GM13977 (cell line): ENCODE measurements around the gene TMED8.
"Not testable (repeated sequence)": the region's sequence is repeated elsewhere in the genome, so short reads cannot be mapped to it uniquely, and the experiment has no call there.

Experiments used
- DNase-seq: peaks from one replicate; pipeline ENCODE4 v3.0.0; 2012; ENCODE audit warnings: low spot score
- CTCF ChIP-seq: IDR thresholded peaks from 2 replicates; pipeline ENCODE4 v1.5.1; 2012; ENCODE audit warnings: mild to moderate bottlenecking, control low read depth; ENCODE audit not compliant: insufficient read depth; ENCODE audit errors: extremely low read depth, missing control alignments
- in situ Hi-C: fragments of 300-500 bp; cut with MboI; formaldehyde crosslinking; loops from one replicate; pipeline ENCODE4 v1.12.0; 2022; ENCODE audit warnings: low sequenced_read_pairs, low pct_unique_long_range_greater_than_20kb, mixed read lengths, inconsistent platforms; ENCODE audit not compliant: unreplicated experiment

TMED8 gene

GRCh38 chr14:77376771-77377501 lies at the start of gene TMED8, which contains the start of gene SAMD15:
Gene TMED8, minus strand, starts transcription at chr14:77377094. Its CDS starts 41 bp downstream, at chr14:77377053.
Gene SAMD15, plus strand, starts transcription at chr14:77377379. Its CDS starts 40 bp downstream, at chr14:77377419.
- in situ Hi-C loops = no loop called here
- TF ChIP-seq CTCF = peak; percentile 11
- peak; percentile 94 for DNase-seq

- DNase-seq = no peak
- no peak for TF ChIP-seq CTCF
- in situ Hi-C loops = no loop called here
Measured at GRCh38 chr14:77426396-77426795, 49.5 kb upstream of the TMED8 start.

GRCh38 chr14:77424862-77425261 lies 48.0 kb upstream of the TMED8 start:
- DNase-seq = no peak
- in situ Hi-C loops = no loop called here
- no peak for TF ChIP-seq CTCF

- no peak for DNase-seq
- no peak for TF ChIP-seq CTCF
- in situ Hi-C loops = no loop called here
Measured at GRCh38 chr14:77423423-77423822, 46.5 kb upstream of the TMED8 start, which contains the start of gene NOXRED1. Gene NOXRED1, minus strand, starts transcription at chr14:77423523. Its CDS starts 634 bp downstream, at chr14:77422889.

DNA sequence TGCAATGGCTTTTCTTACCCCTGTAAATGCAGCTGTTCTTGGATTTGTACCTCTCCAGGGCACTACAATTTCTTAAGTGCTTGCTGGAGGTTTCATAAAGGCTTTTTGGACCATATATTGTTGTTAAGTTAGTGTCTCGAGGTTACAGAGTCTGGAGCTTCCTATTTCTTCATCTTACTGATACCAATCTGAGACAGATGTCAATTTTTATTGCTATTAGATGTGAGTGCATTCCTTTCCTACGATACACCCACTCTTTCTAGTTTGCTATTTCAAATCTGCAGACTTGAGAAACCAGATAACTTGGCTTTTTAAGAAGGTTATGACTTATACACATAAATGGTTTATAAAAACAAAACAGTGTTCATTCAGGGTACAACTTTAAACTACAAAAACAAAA lies 44.3 kb upstream of the TMED8 start:
- in situ Hi-C loops = no loop called here
- TF ChIP-seq CTCF = no peak
- no peak for DNase-seq

DNA sequence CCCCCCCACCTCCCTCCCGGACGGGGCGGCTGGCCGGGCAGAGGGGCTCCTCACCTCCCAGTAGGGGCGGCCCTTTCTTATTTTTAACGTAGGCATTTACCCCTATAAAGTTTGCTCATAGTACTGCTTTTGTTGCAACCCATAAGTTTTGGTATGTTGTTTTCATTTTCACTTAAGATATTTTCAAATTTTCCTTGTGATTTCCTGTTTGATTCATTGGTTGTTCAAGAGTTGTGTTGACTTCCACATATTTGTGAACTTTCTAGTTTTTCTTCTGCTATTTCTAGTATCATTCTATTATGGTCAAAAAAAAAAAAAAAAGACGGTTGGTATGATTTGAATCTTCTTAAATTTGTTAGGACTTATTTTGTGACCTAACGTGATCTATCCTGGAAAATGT lies 39.9 kb upstream of the TMED8 start:
- no peak for TF ChIP-seq CTCF
- in situ Hi-C loops = no loop called here
- DNase-seq = no peak

DNA sequence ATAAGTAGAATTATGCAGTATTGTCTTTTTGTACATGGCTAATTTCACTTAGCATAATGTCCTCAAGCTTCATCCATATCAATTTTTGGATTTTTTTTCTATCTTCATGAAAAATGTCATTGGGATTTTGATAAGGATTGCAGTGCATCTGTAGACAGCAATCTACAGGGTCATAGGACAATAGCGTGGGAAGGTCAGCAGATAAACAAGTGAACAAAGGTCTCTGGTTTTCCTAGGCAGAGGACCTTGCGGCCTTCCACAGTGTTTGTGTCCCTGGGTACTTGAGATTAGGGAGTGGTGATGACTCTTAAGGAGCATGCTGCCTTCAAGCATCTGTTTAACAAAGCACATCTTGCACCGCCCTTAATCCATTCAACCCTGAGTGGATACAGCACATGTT lies 39.2 kb upstream of the TMED8 start:
- in situ Hi-C loops, DNase-seq: not testable (repeated sequence)

DNA sequence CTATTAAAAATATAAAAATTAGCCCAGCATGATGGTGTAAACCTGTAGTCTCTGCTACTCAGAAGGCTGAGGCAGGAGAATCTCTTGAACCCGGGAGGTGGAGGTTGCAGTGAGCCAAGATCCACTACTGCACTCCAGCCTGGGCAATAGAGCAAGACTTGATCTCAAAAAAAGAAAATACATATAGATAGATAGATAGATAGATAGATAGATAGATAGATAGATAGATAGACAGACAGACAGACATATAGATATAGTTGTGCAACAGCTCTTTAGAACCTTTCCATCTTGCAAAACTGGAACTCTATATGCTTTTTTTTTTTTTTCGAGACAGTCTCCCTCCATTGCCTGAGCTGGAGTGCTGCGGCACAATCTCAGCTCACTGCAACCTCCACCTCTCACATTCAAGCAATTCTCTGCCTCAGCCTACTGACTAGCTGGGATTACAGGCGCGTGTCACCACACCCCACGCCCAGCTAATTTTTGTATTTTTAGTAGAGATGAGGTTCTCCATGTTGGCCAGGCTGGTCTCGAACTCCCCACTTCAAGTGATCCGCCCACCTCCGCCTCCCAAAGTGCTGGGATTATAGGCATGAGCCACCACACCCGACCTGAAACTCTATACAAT lies 38.6 kb upstream of the TMED8 start:
- DNase-seq, in situ Hi-C loops: not testable (repeated sequence)
